Measurements from ENCODE around the gene LRRC8E.
A peak's percentile ranks its signal among the peaks of the same experiment; 100 is the strongest.
"Not testable (repeated sequence)": the region's sequence is repeated elsewhere in the genome, so short reads cannot be mapped to it uniquely, and the experiment has no call there.

The LRRC8E gene

GRCh38 chr19:7887408-7888144 is 734 bp upstream of the LRRC8E start:
- DNase-seq (ENCODE audit: low read depth, low spot score), result no peak

GRCh38 chr19:7888826-7889217 is 512 bp downstream of the LRRC8E start:
- no peak for DNase-seq (ENCODE audit: low read depth, low spot score)

- not testable (repeated sequence) for DNase-seq (ENCODE audit: low read depth, low spot score)
Measured at GRCh38 chr19:7893362-7894101, 5.2 kb downstream of the LRRC8E start.

GRCh38 chr19:7894612-7895309 is 6.5 kb downstream of the LRRC8E start:
- DNase-seq (ENCODE audit: low read depth, low spot score), result no peak

GRCh38 chr19:7895565-7895964 is 7.3 kb downstream of the LRRC8E start:
- no peak for DNase-seq (ENCODE audit: low read depth, low spot score)

- no peak for DNase-seq (ENCODE audit: low read depth, low spot score)
Measured at GRCh38 chr19:7897292-7897691, 9.0 kb downstream of the LRRC8E start.

- no peak for DNase-seq (ENCODE audit: low read depth, low spot score)
Measured at GRCh38 chr19:7898967-7899366, 10.7 kb downstream of the LRRC8E start.

GRCh38 chr19:7899751-7900378 is 11.6 kb downstream of the LRRC8E start:
- no peak for DNase-seq (ENCODE audit: low read depth, low spot score)

GRCh38 chr19:7900401-7900870 is 12.1 kb downstream of the LRRC8E start:
- no peak for DNase-seq (ENCODE audit: low read depth, low spot score)

- DNase-seq (ENCODE audit: low read depth, low spot score), result no peak
Measured at GRCh38 chr19:7900931-7901330, 12.6 kb downstream of the LRRC8E start.

GRCh38 chr19:7901337-7901736 is 13.0 kb downstream of the LRRC8E start:
- no peak for DNase-seq (ENCODE audit: low read depth, low spot score)

GRCh38 chr19:7902796-7903243 is 14.5 kb downstream of the LRRC8E start:
- DNase-seq (ENCODE audit: low read depth, low spot score), result no peak

- DNase-seq (ENCODE audit: low read depth, low spot score), result peak; percentile 100
Measured at GRCh38 chr19:7903244-7904073, 15.1 kb downstream of the LRRC8E start, which contains the start of gene MAP2K7. MAP2K7 (plus strand) TSS chr19:7903877; CDS start chr19:7903945, 68 bp downstream.

- DNase-seq (ENCODE audit: low read depth, low spot score), result peak; percentile 50
Measured at GRCh38 chr19:7904074-7905020, 16.0 kb downstream of the LRRC8E start.

GRCh38 chr19:7905268-7905667 is 17.0 kb downstream of the LRRC8E start:
- DNase-seq (ENCODE audit: low read depth, low spot score), result no peak

- no peak for DNase-seq (ENCODE audit: low read depth, low spot score)
Measured at GRCh38 chr19:7905859-7906258, 17.5 kb downstream of the LRRC8E start.

GRCh38 chr19:7907122-7907521 is 18.8 kb downstream of the LRRC8E start:
- DNase-seq (ENCODE audit: low read depth, low spot score), result no peak

GRCh38 chr19:7907544-7907943 is 19.2 kb downstream of the LRRC8E start:
- no peak for DNase-seq (ENCODE audit: low read depth, low spot score)

- DNase-seq (ENCODE audit: low read depth, low spot score), result no peak
Measured at GRCh38 chr19:7908078-7908699, 19.9 kb downstream of the LRRC8E start.
